HEK293 (cell line): Measurements from ENCODE around the gene C1QL1.

Source experiments
- AEBP2 ChIP-seq: fragments of 450-650 bp; formaldehyde crosslinking; IDR thresholded peaks from 2 replicates; pipeline ENCODE4 v1.5.1; 2016; ENCODE audit warnings: missing biosample characterization, missing genetic modification characterization, borderline replicate concordance
- ATF2 ChIP-seq: fragments of 450-650 bp; formaldehyde crosslinking; IDR thresholded peaks from 2 replicates; pipeline ENCODE4 v1.5.1; 2016; ENCODE audit warnings: missing biosample characterization, missing genetic modification characterization, low read depth
- CTCF ChIP-seq: fragments of 450-650 bp; formaldehyde crosslinking; IDR thresholded peaks from 2 replicates; pipeline ENCODE4 v1.5.1; 2016; ENCODE audit warnings: missing biosample characterization, missing genetic modification characterization
- GLI4 ChIP-seq: fragments of 450-650 bp; formaldehyde crosslinking; IDR thresholded peaks from 2 replicates; pipeline ENCODE4 v1.5.1; 2016; ENCODE audit warnings: missing biosample characterization, missing genetic modification characterization
- KLF10 ChIP-seq: fragments of 450-650 bp; IDR thresholded peaks from 2 replicates; pipeline ENCODE4 v1.5.1; 2018; ENCODE audit warnings: missing biosample characterization, mild to moderate bottlenecking, missing genetic modification characterization
- RBAK ChIP-seq: fragments of 450-650 bp; formaldehyde crosslinking; IDR thresholded peaks from 2 replicates; pipeline ENCODE4 v1.5.1; 2016; ENCODE audit warnings: missing biosample characterization, missing genetic modification characterization
- ZIC2 ChIP-seq: fragments of 450-650 bp; formaldehyde crosslinking; IDR thresholded peaks from 2 replicates; pipeline ENCODE4 v1.5.1; 2016; ENCODE audit warnings: missing biosample characterization, missing genetic modification characterization
- ZNF184 ChIP-seq: fragments of 450-650 bp; IDR thresholded peaks from 2 replicates; pipeline ENCODE4 v1.5.1; 2018; ENCODE audit warnings: missing biosample characterization, mild to moderate bottlenecking, missing genetic modification characterization
- ZNF404 ChIP-seq: fragments of 450-650 bp; formaldehyde crosslinking; IDR thresholded peaks from 2 replicates; pipeline ENCODE4 v1.5.1; 2017; ENCODE audit warnings: missing biosample characterization, missing genetic modification characterization
- ZNF423 ChIP-seq: fragments of 450-650 bp; formaldehyde crosslinking; IDR thresholded peaks from 2 replicates; pipeline ENCODE4 v1.5.1; 2016; ENCODE audit warnings: missing biosample characterization, missing genetic modification characterization
- ZNF488 ChIP-seq: fragments of 450-650 bp; formaldehyde crosslinking; IDR thresholded peaks from 2 replicates; pipeline ENCODE4 v1.5.1; 2016; ENCODE audit warnings: missing biosample characterization, missing genetic modification characterization

GRCh38 chr17:44990994-44991393, 22.9 kb upstream of the C1QL1 start:
- TF ChIP-seq KLF10 (tag by site-specific recombination): no peak
- TF ChIP-seq ZNF184: no peak
- TF ChIP-seq ZNF423 (tag by site-specific recombination): no peak
- TF ChIP-seq ZIC2 (tag by site-specific recombination): no peak
- no peak for TF ChIP-seq CTCF (tag by site-specific recombination)
- no peak for TF ChIP-seq ZNF404 (tag by site-specific recombination)
- no peak for TF ChIP-seq AEBP2 (tag by site-specific recombination)
- no peak for TF ChIP-seq ZNF488 (tag by site-specific recombination)
- no peak for TF ChIP-seq GLI4
- TF ChIP-seq RBAK: no peak
- TF ChIP-seq ATF2 (tag by site-specific recombination): no peak
